GM12878 (cell line): ENCODE measurements around the gene IRF1. TPM values are rescaled to one million over a fixed set of nuclear protein-coding genes. Genes with fewer than 3 reads are reported as not detected.

Experiments
- ATAC-seq: fragments of 200-7000 bp; cut with Tn5 transposase; 3 replicates; pipeline ENCODE4 v1.9.1; 2020; ENCODE audit warnings: mild to moderate bottlenecking, moderate library complexity
- BruUV-seq: library from RNA; stranded (reverse); fragments of 400-500 nt; replicated peaks from 2 replicates; lab custom pipeline; 2021; lab: Mats Ljungman, UMichigan
- CTCF ChIA-PET: fragments of 300-600 bp; sonication (Branson Sonifier 250); formaldehyde crosslinking; extraction: SDS; loops from one replicate; lab custom pipeline; 2021; ENCODE audit warnings: inconsistent platforms; lab: Yijun Ruan, JAX
- POLR2A ChIA-PET: fragments of 350-600 bp; formaldehyde crosslinking; extraction: SDS; loops from one replicate; lab custom pipeline; 2021; ENCODE audit warnings: inconsistent platforms; lab: Charles Lee
- RAD21 ChIA-PET: fragments of 300-600 bp; sonication (Branson Sonifier 250); formaldehyde crosslinking; loops from one replicate; lab custom pipeline; 2023; ENCODE audit warnings: antibody characterized with exemption; ENCODE audit not compliant: unreplicated experiment; lab: Charles Lee
- SMC1A ChIA-PET: fragments of 300-600 bp; sonication (Branson Sonifier 250); formaldehyde crosslinking; loops from one replicate; lab custom pipeline; 2023; ENCODE audit not compliant: unreplicated experiment, uncharacterized antibody; lab: Charles Lee
- DNase-seq: peaks from one replicate; pipeline ENCODE4 v3.0.0-alpha.2; 2011; ENCODE audit warnings: low read depth, low spot score
- FAIRE-seq: peaks from 3 replicates; lab custom pipeline; 2011; peaks lifted over from hg19 to GRCh38; lab: Jason Lieb, UNC
- H2AFZ ChIP-seq: 2 replicates; pipeline ENCODE4 v1.6.0; 2011; ENCODE audit warnings: low read depth, low read length, control low read depth; ENCODE audit not compliant: control insufficient read depth
- H3K27ac ChIP-seq: 2 replicates; pipeline ENCODE4 v1.5.1; 2011; ENCODE audit warnings: control low read depth; ENCODE audit not compliant: control insufficient read depth, insufficient read depth
- H3K27me3 ChIP-seq, 2 experiments: replicated peaks in 1 of 2; 2 replicates each; pipeline versions ENCODE4 v1.6.0 to v1.6.1; 2011; ENCODE audit warnings: low read length in 1 of 2; ENCODE audit not compliant: control insufficient read depth in 2 of 2, insufficient read depth in 2 of 2
- H3K36me3 ChIP-seq, 2 experiments: 2 replicates each; pipeline ENCODE4 v1.5.1; 2011; ENCODE audit warnings: low read length in 1 of 2; ENCODE audit not compliant: control insufficient read depth in 2 of 2, insufficient read depth in 2 of 2
- H3K4me1 ChIP-seq: 2 replicates; pipeline ENCODE4 v1.6.1; 2011; ENCODE audit warnings: mild to moderate bottlenecking, low read length, moderate library complexity, mixed read lengths; ENCODE audit not compliant: control insufficient read depth, insufficient read depth
- H3K4me2 ChIP-seq: 2 replicates; pipeline ENCODE4 v1.6.0; 2011; ENCODE audit warnings: control low read depth; ENCODE audit not compliant: control insufficient read depth, insufficient read depth
- H3K4me3 ChIP-seq: fragments of 200-600 bp; sonication (generic); 2 replicates; pipeline ENCODE4 v1.5.1; 2016
- H3K79me2 ChIP-seq: 2 replicates; pipeline ENCODE4 v1.6.0; 2011; ENCODE audit warnings: low read length; ENCODE audit not compliant: control insufficient read depth, insufficient read depth
- H3K9ac ChIP-seq: 2 replicates; pipeline ENCODE4 v1.8.0; 2011; ENCODE audit warnings: low read length, control low read depth, mixed read lengths; ENCODE audit not compliant: control insufficient read depth, insufficient read depth
- H3K9me3 ChIP-seq: replicated peaks from 3 replicates; pipeline ENCODE4 v1.5.1; 2011; ENCODE audit warnings: mild to moderate bottlenecking, low read length; ENCODE audit not compliant: control insufficient read depth, insufficient read depth
- H4K20me1 ChIP-seq: 2 replicates; pipeline ENCODE4 v1.6.0; 2011; ENCODE audit not compliant: control insufficient read depth, insufficient read depth
- CREB1 ChIP-seq: IDR thresholded peaks from 2 replicates; pipeline ENCODE4 v1.6.1; 2012; ENCODE audit warnings: low read depth, mild to moderate bottlenecking, inconsistent platforms
- CTCF ChIP-seq, 3 experiments: IDR thresholded peaks in 2 of 3; conservative IDR thresholded peaks in 1 of 3; 2 replicates each; pipeline ENCODE4 v1.5.1; 2011; ENCODE audit warnings: low read depth in 3 of 3, low read length in 3 of 3, mild to moderate bottlenecking in 3 of 3, control low read depth in 2 of 3, moderate library complexity in 2 of 3, inconsistent platforms in 1 of 3, mixed read lengths in 1 of 3; ENCODE audit not compliant: control insufficient read depth in 2 of 3, insufficient read depth in 1 of 3; ENCODE audit errors: extremely low read depth in 1 of 3
- HDGF ChIP-seq: fragments of 450-650 bp; IDR thresholded peaks from 2 replicates; pipeline ENCODE4 v1.6.1; 2016; ENCODE audit warnings: antibody characterized with exemption
- NFYB ChIP-seq: IDR thresholded peaks from 2 replicates; pipeline ENCODE4 v1.6.1; 2011; ENCODE audit warnings: low read depth, mild to moderate bottlenecking, low read length, improper control_type of control experiment, moderate library complexity; ENCODE audit not compliant: insufficient read depth
- RELA ChIP-seq: fragments of 450-650 bp; IDR thresholded peaks from 2 replicates; pipeline ENCODE4 v1.8.0; 2014; ENCODE audit warnings: borderline replicate concordance; ENCODE audit not compliant: partially characterized antibody
- WGBS: methylation state at CpG from one replicate; pipeline ENCODE4 v1.1.6; 2016; ENCODE audit warnings: low lambda C conversion rate; ENCODE audit not compliant: insufficient replicate concordance, insufficient coverage; ENCODE audit errors: missing lambda C conversion rate; 5-methylcytosine and 5-hydroxymethylcytosine counted together
- in situ Hi-C: fragments of 300-500 bp; cut with MboI; formaldehyde crosslinking; loops from 9 replicates; pipeline ENCODE4 v1.14.3; 2018; ENCODE audit warnings: mixed read lengths
- intact Hi-C: fragments of 100-400 bp; cut with micrococcal nuclease; formaldehyde crosslinking; loops from one replicate; pipeline ENCODE4 v1.14.2; 2022; ENCODE audit not compliant: unreplicated experiment
- polyA plus RNA-seq, 11 experiments: library from polyadenylated mRNA; depleted of rRNA in 4 of 11; unstranded in 6 of 11; stranded (reverse) in 5 of 11; fragments of >200 nt; fragmentation: Nextera tagmentation in 4 of 11; fragmentation: Illumina TruSeq in 1 of 11; extraction: Ambion mirVana in 4 of 11; extraction: Trizol in 1 of 11; gene quantifications; 1 replicate in 1 of 11; 2 replicates in 10 of 11; pipeline versions ENCODE4 v1.2.1 to v1.2.3, GENCODE V29; 2011 to 2016; ENCODE audit warnings: inconsistent platforms in 2 of 11, missing spikeins in 2 of 11, low read depth in 1 of 11
- total RNA-seq, 4 experiments: library from RNA; depleted of rRNA in 3 of 4; stranded (reverse); fragments of >200 nt in 3 of 4; fragmentation: Illumina TruSeq in 1 of 4; extraction: Trizol in 1 of 4; gene quantifications; 2 replicates each; pipeline versions ENCODE4 v1.2.1 to v1.2.3, GENCODE V29; 2013 to 2021

Gene IRF1
- total and polyA plus RNA-seq, 10 of the 15 experiments (the other 5 are each of a cell fraction or from before 2014, with no cell fraction given) = 6.9 to 68.0 (median 49.6) TPM

GRCh38 chr5:132459983-132460838, 30.4 kb downstream of the IRF1 start:
- SMC1A ChIA-PET = interaction anchor here (1.2 to 8.0 kb wide), 8 partner anchors 8 to 49 kb away, joined by 3 to 201 read pairs (median 49); partner anchors contain the start of gene IRF1
- POLR2A ChIA-PET = interaction anchor here (1.2 to 8.2 kb wide), 9 partner anchors 11 to 45 kb away, joined by 3 to 128 read pairs (median 23); partner anchors contain the start of gene IRF1
- H3K36me3 ChIP-seq = peaks cover 5 to 22% of the 10 kb centered on the region in 2 experiments; a peak in 3 of 4 replicates
- FAIRE-seq (no peak), DNase-seq (no peak), ATAC-seq (no peak)
- in situ Hi-C loops (no loop called here), intact Hi-C loops (loop anchor here (5.0 kb wide), 1 partner anchor 37 kb away; no protein-coding TSS in a partner anchor)
- RAD21 ChIA-PET = interaction anchor here (0.8 to 7.9 kb wide), 6 partner anchors 19 to 49 kb away, joined by 3 to 192 read pairs (median 44); partner anchors contain the start of gene IRF1
- BruUV-seq = no TSS peak
- no peaks in the 10 kb centered on the region for H3K27me3 ChIP-seq
- no peak overlapping the region for H3K4me3 ChIP-seq
- H3K27ac ChIP-seq = peak overlapping the region; percentile 89; the same call in 1 of the 2 replicates
- CTCF ChIA-PET = interaction anchor here (0.9 to 7.4 kb wide), 7 partner anchors 11 to 74 kb away, joined by 3 to 89 read pairs (median 8); partner anchors contain the start of gene IRF1
- H3K9me3 ChIP-seq = no peaks in the 10 kb centered on the region
- no peaks in the 10 kb centered on the region for H4K20me1 ChIP-seq
- peaks cover 15% of the 10 kb centered on the region for H3K79me2 ChIP-seq
- H2AFZ ChIP-seq = no peak overlapping the region
- peaks cover 78% of the 10 kb centered on the region for H3K4me1 ChIP-seq
- 80% methylated on average over 8 of the region's 8 CpGs for WGBS
- H3K4me2 ChIP-seq = no peak overlapping the region
- TF ChIP-seq RELA (no peak), CREB1 (no peak), HDGF (0 out of 2 replicates have a peak, but pooled peaks have one; percentile 22), NFYB (0 out of 2 replicates have a peak, but pooled peaks have one; percentile 18), CTCF (IDR thresholded peaks at IDR 0.05 in 2 of 3, conservative IDR thresholded peaks at IDR 0.05 in 1 of 3; ENCODE audit: control insufficient read depth in 2 of 3, extremely low read depth in 1 of 3, insufficient read depth in 1 of 3, low read depth in 3 of 3, low read length in 3 of 3) (peak in 1 of 3 experiments; percentile 21; a peak in 1 of 6 replicates)
- TF ChIP-seq, all 136 proteins: peak for 3
- H3K9ac ChIP-seq = no peak overlapping the region
